ENCODE results near the gene AXL. TPM values are rescaled to one million over a fixed set of nuclear protein-coding genes. Genes with fewer than 3 reads are reported as not detected.

AXL gene
- total and polyA plus RNA-seq, 2 of the 13 experiments (the other 11 are each of a cell fraction or from before 2014, with no cell fraction given) = 0.71 to 5.9 TPM

DNA sequence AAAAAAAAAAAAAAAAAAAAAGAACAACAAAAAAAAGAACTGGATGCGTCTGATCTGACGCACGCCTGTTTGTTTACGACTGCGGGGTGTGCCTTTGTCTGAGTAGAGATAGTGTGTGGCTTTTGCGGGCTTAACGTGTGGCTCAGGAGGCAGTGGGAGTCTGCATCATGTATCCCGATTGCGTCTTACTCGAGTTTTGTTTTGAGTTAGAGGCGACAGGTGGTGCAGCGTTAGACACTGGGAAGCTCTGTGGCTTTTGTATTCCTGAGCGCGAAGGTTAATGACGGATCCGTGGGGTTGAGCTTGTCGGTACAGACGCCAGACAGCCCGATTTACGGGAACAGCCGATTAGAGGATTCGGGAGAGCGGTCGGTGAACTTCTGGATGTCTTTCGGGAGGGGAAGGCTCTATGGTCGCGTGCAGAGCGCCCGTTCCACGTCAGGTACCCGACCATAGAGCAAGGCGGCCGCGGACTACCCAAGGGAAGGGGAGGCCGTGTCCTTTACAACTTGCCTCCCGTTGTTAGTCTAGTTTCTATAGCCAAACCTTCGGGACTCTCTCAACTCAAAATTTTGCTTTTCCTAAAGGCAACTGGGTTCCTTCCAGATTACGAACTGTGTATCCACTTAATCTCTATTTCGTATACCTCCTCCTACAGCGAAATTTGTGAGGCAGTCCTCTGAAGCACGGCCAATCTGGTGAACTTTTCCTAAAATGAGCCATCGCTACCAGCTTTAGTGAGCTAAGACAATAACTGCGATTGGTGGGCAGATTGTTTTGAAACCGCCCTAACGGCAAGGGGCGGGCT, 44.2 kb downstream of the AXL start (continued):
- TF ChIP-seq MXD4 (CRISPR knock-in tag; IDR thresholded peaks at IDR 0.05) (no peak), ZMYM2 (CRISPR knock-in tag; IDR thresholded peaks at IDR 0.05) (no peak), MTF2 (CRISPR knock-in tag; IDR thresholded peaks at IDR 0.05; ENCODE audit: borderline replicate concordance) (no peak), THYN1 (CRISPR knock-in tag; IDR thresholded peaks at IDR 0.05; ENCODE audit: borderline replicate concordance, low read depth) (no peak), ARHGAP35 (CRISPR knock-in tag; IDR thresholded peaks at IDR 0.05; ENCODE audit: borderline replicate concordance) (no peak), KMT2A (CRISPR knock-in tag; IDR thresholded peaks at IDR 0.05) (peak; percentile 3; the same call in 1 of the 2 replicates), TAF1 (CRISPR knock-in tag; IDR thresholded peaks at IDR 0.05) (peak; percentile 45; the same call in 1 of the 2 replicates), ZNF660 (CRISPR knock-in tag; IDR thresholded peaks at IDR 0.05; ENCODE audit: borderline replicate concordance, low read depth) (no peak), NR2F1 (CRISPR knock-in tag; IDR thresholded peaks at IDR 0.05) (no peak), ZNF605 (CRISPR knock-in tag; IDR thresholded peaks at IDR 0.05) (no peak), ZFYVE20 (CRISPR knock-in tag; IDR thresholded peaks at IDR 0.05; ENCODE audit: borderline replicate concordance, low read depth) (no peak), CEBPB (IDR thresholded peaks at IDR 0.05; ENCODE audit: borderline replicate concordance, low read depth, low read length) (peak; percentile 52; the same call in 1 of the 2 replicates), SMC3 (IDR thresholded peaks at IDR 0.05; ENCODE audit: low read length) (no peak), ZNF761 (CRISPR knock-in tag; conservative IDR thresholded peaks at IDR 0.05) (no peak), IKZF1 (IDR thresholded peaks at IDR 0.05) (no peak), ZSCAN9 (CRISPR knock-in tag; IDR thresholded peaks at IDR 0.05; ENCODE audit: borderline replicate concordance) (no peak), LCORL (IDR thresholded peaks at IDR 0.05) (no peak), LCORL (CRISPR knock-in tag; IDR thresholded peaks at IDR 0.05) (no peak), SAP130 (CRISPR knock-in tag; IDR thresholded peaks at IDR 0.05; ENCODE audit: low read depth) (peak; percentile 57; the same call in 1 of the 2 replicates), ZNF530 (CRISPR knock-in tag; IDR thresholded peaks at IDR 0.05; ENCODE audit: low read depth) (peak; percentile 62; the same call in 1 of the 2 replicates), REPIN1 (CRISPR knock-in tag; IDR thresholded peaks at IDR 0.05; ENCODE audit: borderline replicate concordance, low read depth) (0 out of 2 replicates have a peak, but pooled peaks have one; percentile 17), AGO1 (IDR thresholded peaks at IDR 0.05; ENCODE audit: low read depth, low read length, poor library complexity, severe bottlenecking) (no peak), PAX8 (CRISPR knock-in tag; IDR thresholded peaks at IDR 0.05; ENCODE audit: borderline replicate concordance) (no peak)
- TF ChIP-seq, protein P1, sequence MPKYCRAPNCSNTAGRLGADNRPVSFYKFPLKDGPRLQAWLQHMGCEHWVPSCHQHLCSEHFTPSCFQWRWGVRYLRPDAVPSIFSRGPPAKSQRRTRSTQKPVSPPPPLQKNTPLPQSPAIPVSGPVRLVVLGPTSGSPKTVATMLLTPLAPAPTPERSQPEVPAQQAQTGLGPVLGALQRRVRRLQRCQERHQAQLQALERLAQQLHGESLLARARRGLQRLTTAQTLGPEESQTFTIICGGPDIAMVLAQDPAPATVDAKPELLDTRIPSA (CRISPR knock-in tag; IDR thresholded peaks at IDR 0.05; ENCODE audit: borderline replicate concordance) = peak; percentile 37; the same call in 1 of the 2 replicates
- TF ChIP-seq, protein P2, sequence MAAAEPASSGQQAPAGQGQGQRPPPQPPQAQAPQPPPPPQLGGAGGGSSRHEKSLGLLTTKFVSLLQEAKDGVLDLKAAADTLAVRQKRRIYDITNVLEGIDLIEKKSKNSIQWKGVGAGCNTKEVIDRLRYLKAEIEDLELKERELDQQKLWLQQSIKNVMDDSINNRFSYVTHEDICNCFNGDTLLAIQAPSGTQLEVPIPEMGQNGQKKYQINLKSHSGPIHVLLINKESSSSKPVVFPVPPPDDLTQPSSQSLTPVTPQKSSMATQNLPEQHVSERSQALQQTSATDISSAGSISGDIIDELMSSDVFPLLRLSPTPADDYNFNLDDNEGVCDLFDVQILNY (CRISPR knock-in tag; conservative IDR thresholded peaks at IDR 0.05) = no peak
- TF ChIP-seq, protein P3, sequence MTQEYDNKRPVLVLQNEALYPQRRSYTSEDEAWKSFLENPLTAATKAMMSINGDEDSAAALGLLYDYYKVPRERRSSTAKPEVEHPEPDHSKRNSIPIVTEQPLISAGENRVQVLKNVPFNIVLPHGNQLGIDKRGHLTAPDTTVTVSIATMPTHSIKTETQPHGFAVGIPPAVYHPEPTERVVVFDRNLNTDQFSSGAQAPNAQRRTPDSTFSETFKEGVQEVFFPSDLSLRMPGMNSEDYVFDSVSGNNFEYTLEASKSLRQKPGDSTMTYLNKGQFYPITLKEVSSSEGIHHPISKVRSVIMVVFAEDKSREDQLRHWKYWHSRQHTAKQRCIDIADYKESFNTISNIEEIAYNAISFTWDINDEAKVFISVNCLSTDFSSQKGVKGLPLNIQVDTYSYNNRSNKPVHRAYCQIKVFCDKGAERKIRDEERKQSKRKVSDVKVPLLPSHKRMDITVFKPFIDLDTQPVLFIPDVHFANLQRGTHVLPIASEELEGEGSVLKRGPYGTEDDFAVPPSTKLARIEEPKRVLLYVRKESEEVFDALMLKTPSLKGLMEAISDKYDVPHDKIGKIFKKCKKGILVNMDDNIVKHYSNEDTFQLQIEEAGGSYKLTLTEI (CRISPR knock-in tag; conservative IDR thresholded peaks at IDR 0.05) = no peak

All from HepG2 (cell line).